Loucy (cell line): ENCODE results near the gene MEGF9.

Source experiments
- H2AFZ ChIP-seq: fragments of 200-600 bp; sonication (generic); 2 replicates; pipeline ENCODE4 v1.6.0; 2016; ENCODE audit warnings: antibody characterized with exemption, mild to moderate bottlenecking, low read length, moderate library complexity
- H3F3A ChIP-seq: fragments of 200-600 bp; 2 replicates; pipeline ENCODE4 v1.6.0; 2016; ENCODE audit warnings: antibody characterized with exemption, low read depth, mild to moderate bottlenecking
- H3K27me3 ChIP-seq: fragments of 200-600 bp; sonication (generic); 2 replicates; pipeline ENCODE4 v1.6.1; 2014; ENCODE audit warnings: low read length, mild to moderate bottlenecking; ENCODE audit not compliant: insufficient read depth, poor library complexity, severe bottlenecking
- H3K36me3 ChIP-seq: fragments of 200-600 bp; sonication (generic); 2 replicates; pipeline ENCODE4 v1.6.1; 2016; ENCODE audit warnings: low read length; ENCODE audit not compliant: insufficient read depth
- H3K4me1 ChIP-seq: fragments of 200-600 bp; sonication (generic); 2 replicates; pipeline ENCODE4 v1.5.1; 2014; ENCODE audit warnings: low read length, mild to moderate bottlenecking; ENCODE audit not compliant: insufficient read depth, poor library complexity, severe bottlenecking
- H3K4me2 ChIP-seq: fragments of 200-600 bp; sonication (generic); 2 replicates; pipeline ENCODE4 v1.6.0; 2014; ENCODE audit warnings: antibody characterized with exemption, low read length, low read depth, mild to moderate bottlenecking; ENCODE audit not compliant: poor library complexity, severe bottlenecking
- H3K4me3 ChIP-seq: fragments of 200-600 bp; sonication (generic); 2 replicates; pipeline ENCODE4 v1.5.1; 2014; ENCODE audit warnings: low read length, mild to moderate bottlenecking, mixed read lengths; ENCODE audit not compliant: poor library complexity, severe bottlenecking
- H3K79me2 ChIP-seq: fragments of 200-600 bp; sonication (generic); 2 replicates; pipeline ENCODE4 v1.6.1; 2014; ENCODE audit warnings: low read length; ENCODE audit not compliant: insufficient read depth
- H3K9ac ChIP-seq: fragments of 200-600 bp; sonication (generic); 2 replicates; pipeline ENCODE4 v1.6.0; 2014; ENCODE audit warnings: mild to moderate bottlenecking, low read depth, low read length, moderate library complexity; ENCODE audit not compliant: poor library complexity, severe bottlenecking
- H3K9me2 ChIP-seq: fragments of 200-600 bp; sonication (generic); replicated peaks from 2 replicates; pipeline ENCODE4 v1.6.1; 2016; ENCODE audit warnings: low read depth, low read length, mixed read lengths
- H3K9me3 ChIP-seq: fragments of 200-600 bp; sonication (generic); 2 replicates; pipeline ENCODE4 v1.6.1; 2014; ENCODE audit warnings: mild to moderate bottlenecking, antibody characterized with exemption, low read length, low read depth; ENCODE audit not compliant: insufficient read depth
- H4K20me1 ChIP-seq: fragments of 200-600 bp; sonication (generic); 2 replicates; pipeline ENCODE4 v1.6.0; 2014; ENCODE audit warnings: antibody characterized with exemption, low read length, mild to moderate bottlenecking; ENCODE audit not compliant: insufficient read depth, poor library complexity, severe bottlenecking
- CTCF ChIP-seq: fragments of 200-600 bp; sonication (generic); conservative IDR thresholded peaks from 2 replicates; pipeline ENCODE4 v1.5.1; 2014; ENCODE audit warnings: mild to moderate bottlenecking, antibody characterized with exemption, low read length
- EZH2phosphoT487 ChIP-seq: fragments of 200-600 bp; IDR thresholded peaks from 2 replicates; pipeline ENCODE4 v1.6.1; 2018; ENCODE audit warnings: antibody characterized with exemption, mild to moderate bottlenecking, moderate library complexity, borderline replicate concordance

MEGF9 gene

DNA sequence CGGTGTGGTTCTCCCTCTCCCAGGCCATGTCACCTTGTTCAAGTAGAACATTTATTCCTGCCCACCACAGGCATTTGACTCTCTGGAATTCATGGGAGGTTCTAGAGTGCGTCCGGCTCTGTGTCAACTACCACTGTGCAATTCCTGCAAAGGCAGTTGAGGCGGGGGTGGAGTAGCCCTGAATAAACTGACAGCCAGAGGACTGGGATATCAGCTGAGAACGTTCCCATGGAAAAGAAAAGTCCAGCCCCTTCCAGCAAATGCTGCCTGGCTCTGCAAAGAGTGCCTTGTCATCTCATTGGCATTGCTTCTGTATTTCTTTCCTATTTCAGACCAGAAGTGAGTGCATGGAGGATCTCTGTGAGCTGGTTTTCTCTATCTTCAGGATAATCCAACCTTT is 18.9 kb upstream of the MEGF9 start:
- Histone ChIP-seq H2AFZ (no peak overlapping the region), H3K9me2 (no peaks in the 10 kb centered on the region), H3K36me3 (no peaks in the 10 kb centered on the region), H3K4me1 (peaks cover 4% of the 10 kb centered on the region), H3K9ac (no peak overlapping the region), H3K27me3 (no peaks in the 10 kb centered on the region), H3K4me3 (no peak overlapping the region), H3K9me3 (no peaks in the 10 kb centered on the region), H3F3A (no peaks in the 10 kb centered on the region), H3K4me2 (no peak overlapping the region), H4K20me1 (no peaks in the 10 kb centered on the region), H3K79me2 (no peaks in the 10 kb centered on the region)
- TF ChIP-seq CTCF, result no peak
- TF ChIP-seq EZH2phosphoT487, result no peak

GRCh38 chr9:120730654-120731514 is 16.6 kb upstream of the MEGF9 start:
- H2AFZ ChIP-seq, result no peak overlapping the region
- H3K9me2 ChIP-seq, result no peaks in the 10 kb centered on the region
- TF ChIP-seq EZH2phosphoT487 (no peak), CTCF (no peak)
- peaks cover 4% of the 10 kb centered on the region for H3K4me1 ChIP-seq
- H3K9me3 ChIP-seq, result no peaks in the 10 kb centered on the region
- no peak overlapping the region for H3K4me2 ChIP-seq
- no peak overlapping the region for H3K4me3 ChIP-seq
- H3F3A ChIP-seq, result no peaks in the 10 kb centered on the region
- no peak overlapping the region for H3K9ac ChIP-seq
- H3K36me3 ChIP-seq, result no peaks in the 10 kb centered on the region
- H3K79me2 ChIP-seq, result no peaks in the 10 kb centered on the region
- no peaks in the 10 kb centered on the region for H3K27me3 ChIP-seq
- H4K20me1 ChIP-seq, result no peaks in the 10 kb centered on the region

- Histone ChIP-seq H2AFZ (no peak overlapping the region), H3K9ac (no peak overlapping the region), H3K27me3 (no peaks in the 10 kb centered on the region), H4K20me1 (no peaks in the 10 kb centered on the region), H3K9me3 (no peaks in the 10 kb centered on the region), H3K36me3 (no peaks in the 10 kb centered on the region), H3K4me1 (peaks cover 4% of the 10 kb centered on the region), H3K4me3 (no peak overlapping the region), H3K4me2 (no peak overlapping the region), H3K9me2 (no peaks in the 10 kb centered on the region), H3K79me2 (no peaks in the 10 kb centered on the region), H3F3A (no peaks in the 10 kb centered on the region)
- TF ChIP-seq EZH2phosphoT487 (no peak), CTCF (peak; percentile 59)
These were observed 15.5 kb upstream of the MEGF9 start for GRCh38 chr9:120729791-120730241.
